DMS 273 (cell line): ENCODE measurements around the gene ZNF248.
"Not testable (repeated sequence)": the region's sequence is repeated elsewhere in the genome, so short reads cannot be mapped to it uniquely, and the experiment has no call there.

ENCODE experiments used
- DNase-seq: peaks from one replicate; lab custom pipeline; 2025; ENCODE audit not compliant: unreplicated experiment; lab: John Stamatoyannopoulos, UW

ZNF248 gene

DNA sequence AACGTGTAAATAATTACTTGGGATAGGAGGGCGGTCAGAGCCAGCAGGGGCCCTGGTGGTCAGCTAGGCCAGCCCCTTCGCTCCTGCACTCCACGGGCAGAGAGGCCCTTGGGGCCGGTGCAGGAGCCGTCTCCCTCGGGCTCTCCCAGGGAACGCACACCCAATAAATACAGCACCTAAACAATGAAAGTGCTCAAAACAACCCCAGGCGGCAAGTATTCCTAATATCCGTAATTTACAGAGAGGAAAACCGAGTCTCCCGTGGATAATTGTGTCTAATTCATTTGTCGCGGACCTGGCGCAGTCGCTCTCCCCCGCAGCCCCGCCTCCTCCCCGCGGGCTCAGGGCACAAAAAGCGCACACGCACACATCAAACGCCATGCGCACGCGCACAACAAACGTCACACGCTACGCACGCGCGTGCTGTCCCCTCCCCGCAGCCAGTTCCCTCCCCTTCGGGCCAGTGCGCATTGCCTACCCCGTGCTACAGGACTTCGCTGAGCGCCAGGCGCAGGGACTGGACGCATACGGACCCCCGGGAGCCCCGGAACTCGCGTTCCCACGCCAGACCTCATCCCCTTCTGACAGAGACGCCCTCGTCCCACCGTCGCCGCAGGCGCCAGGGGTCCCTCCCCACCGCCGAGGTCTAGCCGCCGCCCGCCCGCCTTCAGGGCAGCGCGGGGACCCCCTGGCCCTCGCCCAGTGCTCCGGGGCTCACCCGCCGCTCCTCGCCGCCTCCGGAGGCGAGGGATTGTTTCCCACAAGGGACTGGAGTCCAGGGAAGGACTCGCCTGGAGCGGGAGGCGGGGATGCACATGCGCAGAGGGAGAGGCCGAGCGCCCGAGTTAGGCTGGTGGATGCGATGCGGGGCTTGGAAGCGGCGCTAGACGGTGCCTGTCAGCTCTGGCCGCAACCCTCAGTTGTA lies at the start of gene ZNF248:
Gene ZNF248, minus strand, starts transcription at position 324 of the 925 bp plus-strand sequence. CDS start 1,300 bp downstream, outside the sequence.
- DNase-seq: peak; percentile 95

DNA sequence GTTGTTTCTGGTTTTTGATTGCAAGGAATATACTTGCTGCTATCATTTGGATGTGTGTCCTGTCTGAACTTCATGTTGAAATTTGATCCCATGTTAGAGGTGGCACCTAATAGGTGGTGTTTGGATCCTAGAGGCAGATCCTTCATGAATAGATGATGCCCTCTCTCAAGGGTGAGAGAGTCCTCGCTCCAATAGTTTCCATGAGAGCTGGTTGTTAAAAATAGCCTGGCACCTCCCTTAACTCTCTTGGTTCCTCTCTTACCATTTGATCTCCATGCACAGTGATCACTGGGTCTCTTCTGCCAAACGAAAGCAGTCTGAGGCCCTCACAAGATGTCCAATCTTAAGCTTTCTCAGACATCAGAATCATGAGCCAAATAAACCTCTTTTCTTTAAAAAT lies 49.0 kb upstream of the ZNF248 start:
- DNase-seq: no peak

DNA sequence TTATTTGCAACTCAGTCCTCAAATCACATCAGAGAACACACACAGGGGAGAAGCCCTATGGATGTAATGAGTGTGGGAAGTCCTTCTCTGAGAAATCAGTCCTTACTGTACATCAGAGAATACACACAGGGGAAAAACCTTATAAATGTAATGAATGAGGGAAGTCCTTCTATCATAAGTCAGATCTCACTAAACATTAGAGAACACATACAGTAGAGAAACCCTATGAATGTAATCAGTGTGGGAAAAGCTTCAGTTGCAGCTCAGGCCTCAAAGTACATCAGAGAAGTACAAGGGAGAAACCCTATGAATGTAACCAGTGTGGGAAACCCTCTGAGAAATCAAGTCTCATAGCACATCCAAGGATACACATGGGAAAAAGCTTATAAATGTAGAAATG lies 39.0 kb upstream of the ZNF248 start:
- DNase-seq: no peak

DNA sequence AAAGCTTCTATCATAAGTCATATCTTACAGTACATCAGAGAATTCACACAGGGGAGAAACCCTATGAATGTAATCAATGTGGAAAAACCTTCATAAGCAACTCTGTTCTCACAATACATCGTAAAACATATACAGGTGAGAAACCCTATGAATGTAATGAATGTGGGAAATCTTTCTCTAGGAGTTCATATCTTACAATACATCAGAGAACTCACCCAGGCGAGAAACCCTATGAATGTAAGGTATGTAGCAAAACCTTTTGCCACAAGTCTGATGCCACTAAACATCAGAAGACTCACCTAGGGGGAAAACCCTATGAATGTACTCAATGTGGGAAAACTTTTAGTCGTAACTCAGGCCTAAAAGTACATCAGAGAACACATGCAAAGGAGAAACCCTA lies 38.3 kb upstream of the ZNF248 start:
- DNase-seq: no peak

DNA sequence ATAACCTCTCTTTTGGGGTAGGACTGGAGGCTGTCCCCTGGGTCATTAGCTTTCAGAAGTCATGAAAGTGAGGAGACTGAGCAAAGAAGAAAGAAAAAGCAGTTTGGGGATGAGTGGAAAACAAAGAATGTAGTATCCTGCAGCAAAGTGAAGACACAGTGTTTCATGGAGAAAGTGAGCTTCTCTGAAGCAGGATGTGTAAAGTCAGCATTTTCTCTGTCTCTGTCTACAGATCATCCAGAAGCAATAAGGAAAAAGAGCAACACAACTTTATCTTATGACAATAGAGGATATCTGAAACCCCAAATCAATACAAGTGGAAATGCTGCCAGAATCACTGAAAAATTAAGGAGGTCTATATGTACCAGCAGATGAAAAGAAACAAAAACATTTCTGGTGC lies 28.4 kb upstream of the ZNF248 start:
- no peak for DNase-seq

DNA sequence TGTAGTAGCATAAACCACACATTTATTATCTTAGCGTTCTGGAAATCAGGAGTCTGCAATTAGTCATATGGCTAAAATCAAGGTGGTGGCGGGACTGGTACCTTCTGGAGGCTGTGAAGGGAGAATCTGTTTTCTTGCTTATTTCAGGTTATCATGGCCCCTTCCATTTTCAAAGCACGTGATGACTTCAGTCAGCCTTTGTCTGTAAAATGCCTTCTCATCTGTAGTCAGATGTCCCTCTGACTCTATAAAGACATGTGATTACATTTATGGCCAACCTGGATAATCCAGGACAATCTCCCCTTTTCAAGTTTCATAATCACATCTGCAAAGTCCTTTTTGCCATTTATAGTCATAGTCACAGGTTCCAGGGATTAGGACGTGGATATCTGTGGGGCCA lies 15.5 kb upstream of the ZNF248 start:
- DNase-seq: no peak

DNA sequence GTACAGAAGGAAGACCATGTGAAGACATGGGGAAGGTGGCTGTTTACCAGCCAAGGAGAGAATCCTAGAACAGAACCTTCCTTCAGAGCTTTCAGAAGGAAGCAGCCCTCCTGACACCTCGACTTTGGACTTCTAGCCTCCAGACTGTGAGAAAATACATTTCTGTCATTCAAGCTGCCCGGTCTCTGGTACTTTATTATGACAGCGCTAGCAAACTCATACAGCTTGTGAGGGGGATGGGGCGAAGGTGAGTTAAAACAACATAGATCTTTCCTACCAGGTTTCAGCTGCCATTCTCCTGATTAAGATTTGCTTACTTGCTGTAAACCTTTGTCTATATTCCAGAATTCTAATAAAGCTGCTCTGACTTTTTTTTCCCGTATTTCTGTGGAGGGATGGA lies 14.9 kb upstream of the ZNF248 start:
- DNase-seq: no peak

DNA sequence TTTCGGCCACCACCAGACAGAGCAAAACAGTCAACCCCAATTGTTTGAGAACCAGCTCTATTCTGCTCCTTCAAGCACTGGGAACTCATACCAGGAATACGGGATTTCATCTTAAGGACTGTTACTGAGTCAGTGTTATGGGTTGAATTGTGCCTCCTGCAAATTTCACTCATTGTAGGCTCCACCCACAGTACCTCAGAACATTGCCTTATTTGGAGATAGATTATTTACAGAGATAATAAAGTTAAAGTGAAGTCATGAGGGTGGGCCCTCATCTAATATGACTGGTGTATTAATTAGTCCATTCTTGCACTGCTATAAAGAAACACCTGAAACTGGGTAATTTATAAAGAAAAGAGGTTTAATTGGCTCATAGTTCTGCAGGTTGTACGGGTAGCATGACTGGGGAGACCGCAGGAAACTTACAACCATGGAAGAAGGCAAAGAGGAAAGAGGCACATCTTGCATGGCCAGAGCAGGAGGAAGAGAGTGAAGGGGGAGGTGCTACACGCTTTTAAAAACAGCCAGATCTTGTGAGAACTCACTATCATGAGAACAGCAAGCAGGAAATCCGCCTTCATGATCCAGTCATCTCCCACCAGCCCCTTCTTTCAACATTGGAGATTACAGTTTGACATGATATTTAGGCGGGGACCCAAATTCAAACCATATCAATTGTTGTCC lies 14.3 kb upstream of the ZNF248 start:
- no peak for DNase-seq

DNA sequence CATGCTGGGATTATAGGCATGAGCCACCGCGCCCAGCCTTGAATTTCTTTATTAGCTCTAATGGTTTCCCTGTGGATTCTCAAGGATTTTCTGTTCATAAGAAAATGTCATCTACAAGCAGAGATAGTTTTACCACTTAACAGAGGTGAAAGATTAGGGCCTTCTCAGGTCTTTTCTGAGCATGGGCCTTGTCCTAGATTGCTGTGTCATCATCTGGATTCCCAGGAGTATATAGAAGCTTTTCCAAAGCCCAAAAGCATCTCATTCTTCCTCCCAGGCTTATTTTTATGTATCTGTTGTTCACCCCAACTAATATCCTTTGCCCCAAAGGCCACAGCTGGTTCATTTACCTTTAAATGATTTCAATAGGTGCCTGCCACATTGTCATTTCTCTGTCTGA lies 13.7 kb upstream of the ZNF248 start:
- DNase-seq: no peak

DNA sequence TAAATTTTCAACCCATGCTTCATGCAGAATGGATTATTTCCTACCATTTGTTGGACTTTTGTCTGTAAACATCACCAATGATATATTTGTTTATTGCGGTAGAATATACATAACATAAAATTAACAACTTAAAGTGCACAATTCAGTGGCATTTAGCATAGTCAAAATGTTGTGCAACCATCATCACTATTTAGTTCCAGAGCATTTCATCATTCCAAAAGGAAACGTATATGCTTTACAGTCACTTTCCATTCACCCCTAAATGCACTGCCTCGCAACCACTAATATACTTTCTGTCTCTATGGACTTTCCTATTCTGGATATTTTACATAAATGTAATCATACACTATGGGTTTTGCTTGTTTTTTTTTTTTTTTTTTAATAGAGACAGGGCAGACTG lies 11.4 kb upstream of the ZNF248 start:
- DNase-seq: no peak

DNA sequence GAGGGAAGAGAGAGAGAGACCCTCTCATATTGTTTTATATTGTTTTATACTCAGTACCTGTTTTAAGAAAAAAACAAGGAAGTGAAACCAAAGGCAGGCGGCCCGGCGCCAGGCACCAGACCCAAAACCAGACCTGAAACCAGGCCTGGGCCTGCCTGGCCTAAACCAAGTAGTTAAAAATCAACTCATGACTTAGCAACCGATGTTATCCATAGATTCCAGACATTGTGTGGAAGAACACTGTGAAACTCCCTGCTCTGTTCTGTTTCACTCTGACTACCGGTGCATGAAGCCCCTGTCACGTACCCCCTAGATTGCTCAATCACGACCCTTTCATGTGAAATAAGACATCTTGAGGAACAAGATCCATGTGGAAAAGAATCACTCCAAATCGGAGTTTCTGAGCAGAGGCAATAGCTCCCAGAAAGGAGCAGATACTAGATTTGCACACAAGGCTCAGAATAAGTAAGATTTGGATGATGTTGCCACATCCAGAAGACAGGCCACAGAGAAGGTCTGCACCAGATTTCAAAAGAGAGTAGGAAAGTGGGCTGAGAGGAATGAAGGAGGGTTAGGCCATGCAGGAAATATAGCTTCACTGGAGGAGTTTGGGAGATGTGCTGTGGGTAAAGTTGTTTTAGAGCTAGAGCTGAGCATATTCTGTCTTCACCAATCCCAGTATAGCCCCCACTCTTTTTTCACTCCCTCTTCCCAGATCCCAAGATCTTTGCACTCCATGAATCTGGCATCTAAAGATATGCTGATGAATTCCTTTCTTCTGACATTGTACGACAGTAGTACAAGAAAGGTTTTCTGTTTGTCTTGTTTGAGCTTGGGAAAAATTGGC lies 8.8 kb upstream of the ZNF248 start:
- no peak for DNase-seq

DNA sequence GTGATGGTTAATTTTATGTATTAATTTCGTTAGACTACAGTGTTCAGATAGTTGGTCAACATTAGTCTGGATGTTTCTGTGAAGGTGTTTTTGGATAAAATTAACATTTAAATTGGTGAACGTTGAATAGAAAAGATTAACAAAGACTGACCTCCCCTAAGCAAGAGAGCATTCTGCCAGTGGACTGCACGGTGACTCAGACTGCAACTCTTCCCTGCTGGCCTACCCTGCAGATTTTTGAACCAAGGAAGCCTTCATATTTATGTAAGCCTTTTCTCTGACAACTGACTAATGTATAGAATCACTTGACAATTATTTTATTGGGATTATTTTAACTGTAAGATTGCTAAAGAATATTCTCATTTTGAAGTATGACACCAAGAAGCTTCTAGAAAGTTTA lies 7.9 kb upstream of the ZNF248 start:
- no peak for DNase-seq

DNA sequence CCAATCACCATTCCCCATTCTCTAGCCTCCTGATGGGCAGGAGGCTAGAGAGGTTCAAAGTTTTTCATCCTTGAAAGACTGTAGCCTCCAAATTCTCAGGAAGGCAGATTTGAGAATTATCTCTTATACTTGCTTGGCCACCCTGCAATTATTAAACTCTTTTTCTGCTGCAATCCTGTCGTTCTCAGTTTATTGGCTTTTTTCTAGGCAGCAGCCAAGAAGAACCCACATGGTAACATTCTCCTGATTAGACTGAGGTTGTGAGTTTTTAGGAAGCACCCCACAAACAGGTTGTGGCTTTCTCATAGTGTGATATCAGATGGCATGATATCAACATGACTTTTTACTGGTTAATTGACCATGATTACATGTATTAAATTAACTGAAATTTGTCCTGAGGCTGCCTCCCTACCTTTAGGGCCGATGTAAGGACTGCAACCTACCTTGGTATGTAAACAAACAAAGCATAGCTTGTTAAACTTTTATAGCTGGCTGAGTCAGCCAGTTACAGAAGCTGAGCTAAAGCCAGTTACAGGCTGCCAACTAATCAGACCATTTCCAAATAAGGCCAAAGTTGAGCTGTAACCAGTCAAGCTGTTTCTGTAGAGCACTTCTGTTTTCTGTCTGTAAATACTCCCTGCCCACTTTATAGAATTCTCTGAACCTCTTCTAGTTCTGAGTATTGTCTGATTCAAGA lies 3.2 kb upstream of the ZNF248 start:
- no peak for DNase-seq

DNA sequence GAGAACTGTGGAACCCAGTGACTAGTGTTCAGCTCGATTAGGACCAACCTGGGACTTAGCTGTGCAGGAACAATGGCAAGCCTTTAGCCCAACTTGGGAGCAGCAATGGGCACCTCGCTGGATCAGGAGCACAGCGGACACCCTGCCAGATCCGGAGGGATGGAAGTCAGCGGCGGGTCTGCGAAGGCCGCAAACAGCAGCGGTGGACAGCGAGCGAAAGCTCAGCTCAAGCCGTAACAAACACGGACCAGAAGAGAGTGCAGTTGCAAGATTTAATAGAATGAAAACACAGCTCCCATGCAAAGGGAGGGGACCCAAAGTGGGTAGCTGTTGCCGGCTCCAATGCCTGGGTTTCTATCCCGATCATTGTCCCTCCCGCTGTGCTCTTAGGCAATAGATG lies 1.9 kb upstream of the ZNF248 start:
- not testable (repeated sequence) for DNase-seq

DNA sequence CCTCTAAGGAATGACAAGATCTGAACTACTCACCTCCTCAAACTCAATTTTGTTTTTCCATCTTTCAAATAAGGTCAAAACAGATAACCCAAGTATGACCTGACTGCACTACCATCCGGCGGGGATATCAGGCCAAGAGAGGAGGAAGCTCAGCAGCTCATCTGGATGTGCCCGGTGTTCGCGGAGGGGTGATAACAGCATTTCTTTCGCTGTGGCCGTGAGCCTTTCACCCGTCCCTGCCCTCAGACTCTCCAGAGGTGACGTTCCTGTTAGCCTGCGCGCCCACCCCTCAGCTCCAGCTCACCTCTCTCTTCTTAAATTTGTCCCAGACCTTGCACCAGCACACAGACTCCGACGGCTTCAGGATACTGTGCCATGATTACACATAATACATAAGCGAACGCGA lies 526 bp downstream of the ZNF248 start:
- DNase-seq: peak; percentile 38

DNA sequence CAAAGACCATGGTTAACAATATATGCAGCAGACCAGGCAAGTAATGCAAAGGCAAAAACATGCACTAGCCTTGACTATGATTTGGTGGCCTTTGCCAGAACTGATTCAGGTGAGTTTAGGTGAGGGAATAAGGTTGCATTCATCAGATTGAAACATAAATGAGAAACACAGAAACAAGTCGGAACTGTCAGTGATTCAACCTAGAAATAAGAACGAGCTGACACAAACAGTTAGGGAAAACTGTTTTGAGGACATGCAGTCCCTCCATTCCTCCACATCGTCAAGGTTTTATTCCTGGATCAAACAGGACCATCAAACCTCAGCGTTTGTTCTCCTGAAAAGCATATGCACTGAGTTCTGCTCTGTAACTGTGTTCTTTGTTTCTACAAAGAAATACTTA lies 1.8 kb downstream of the ZNF248 start:
- no peak for DNase-seq

DNA sequence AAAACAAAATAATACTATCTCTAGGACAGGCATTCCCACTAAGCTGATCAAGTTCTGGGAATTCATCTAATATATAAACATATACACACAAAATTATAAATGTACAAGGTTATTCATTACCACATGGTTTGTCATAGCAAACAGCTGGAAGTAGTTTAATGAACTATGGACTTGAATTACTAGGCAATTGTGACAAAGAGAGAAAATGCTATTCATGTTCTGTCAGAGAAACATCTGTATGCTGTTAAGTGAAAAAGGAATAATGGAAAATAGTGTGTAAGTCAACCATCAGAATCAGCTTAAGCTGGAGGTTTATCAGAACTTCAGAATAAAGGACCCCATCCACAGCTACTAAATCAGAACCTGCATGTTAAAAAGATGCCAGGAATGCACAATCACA lies 2.8 kb downstream of the ZNF248 start:
- DNase-seq: no peak

DNA sequence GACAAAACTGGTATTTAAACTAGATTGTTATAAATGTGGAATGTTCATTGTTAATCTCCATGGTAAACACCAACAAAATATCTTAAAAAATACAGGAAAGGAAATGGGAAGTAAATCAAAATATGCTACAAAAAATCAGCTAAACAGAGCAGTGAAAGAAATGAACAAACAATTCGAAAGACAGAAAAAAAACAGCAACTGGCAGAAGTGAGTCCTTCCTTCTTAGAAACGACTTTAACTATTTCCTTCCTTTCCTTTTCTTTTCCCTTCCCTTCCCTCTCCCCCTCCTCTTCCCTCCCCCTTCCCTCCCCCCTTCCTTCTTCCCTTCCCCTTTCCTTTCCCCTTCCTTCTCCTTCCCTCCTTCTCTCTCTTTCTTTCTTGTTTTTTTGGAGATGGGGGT lies 12.8 kb downstream of the ZNF248 start:
- DNase-seq: no peak

DNA sequence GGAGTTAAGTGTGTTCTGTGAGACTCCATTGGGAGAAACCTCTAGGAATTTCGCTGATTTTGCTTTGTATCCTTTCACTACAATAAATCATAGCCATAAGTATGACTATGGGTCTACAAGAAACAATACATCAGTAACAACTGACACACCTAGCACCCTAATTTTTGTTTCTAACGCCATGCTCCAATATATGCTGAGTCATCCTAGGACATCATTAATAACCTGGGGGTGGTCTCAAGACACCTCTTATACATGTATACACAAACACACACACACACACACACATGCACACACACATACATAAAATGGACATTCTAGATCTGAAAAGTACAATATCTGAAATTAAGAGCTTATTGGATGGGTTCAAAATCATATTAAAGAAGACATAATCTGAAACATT lies 18.2 kb downstream of the ZNF248 start:
- no peak for DNase-seq

DNA sequence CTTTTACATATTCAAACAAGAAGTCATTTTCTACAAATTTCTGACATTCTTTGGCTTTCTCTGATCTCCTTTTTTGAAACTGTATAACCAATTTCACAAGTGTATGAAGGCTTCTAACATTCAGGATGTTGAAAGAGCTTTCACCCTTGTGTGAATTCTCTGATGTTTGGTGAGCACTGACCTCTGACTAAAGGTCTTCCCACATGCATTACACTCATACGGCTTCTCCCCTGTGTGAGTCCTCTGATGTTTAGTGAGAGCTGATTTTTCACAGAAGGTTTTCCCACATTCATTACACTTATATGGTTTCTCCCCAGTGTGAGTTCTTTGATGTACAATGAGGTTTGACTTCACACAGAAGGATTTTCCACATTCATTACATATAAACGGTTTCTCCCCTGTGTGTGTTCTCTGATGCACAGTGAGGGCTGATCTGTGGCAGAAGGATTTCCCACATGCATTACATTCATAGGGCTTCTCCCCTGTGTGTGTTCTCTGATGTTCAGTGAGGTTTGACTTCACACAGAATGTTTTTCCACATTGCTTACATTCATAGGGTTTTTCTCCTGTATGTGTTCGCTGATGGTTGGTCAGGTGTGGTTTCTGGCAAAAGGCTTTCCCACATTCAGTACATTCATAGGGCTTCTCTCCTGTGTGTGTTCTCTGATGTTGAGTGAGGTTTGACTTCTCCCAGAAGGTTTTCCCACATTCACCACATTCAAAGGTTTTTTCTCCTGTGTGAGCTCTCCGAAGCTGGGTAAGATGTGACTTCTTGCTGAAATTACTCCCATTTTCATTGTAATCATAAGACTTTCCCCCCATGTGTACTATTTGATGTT lies 25.7 kb downstream of the ZNF248 start:
- peak; percentile 1 for DNase-seq
